Fibroblast of skin of left biceps (primary cell): ENCODE data around the gene MOB3B.

Source experiments
- DNase-seq, 2 experiments: peaks; one replicate each; pipeline ENCODE4 v3.0.0-alpha.2; 2013; ENCODE audit warnings: low read depth in 2 of 2

Gene MOB3B

GRCh38 chr9:27391040-27391895, 138.3 kb downstream of the MOB3B start:
- DNase-seq: no peak

- no peak for DNase-seq
Measured at GRCh38 chr9:27388150-27388549, 141.5 kb downstream of the MOB3B start.

DNA sequence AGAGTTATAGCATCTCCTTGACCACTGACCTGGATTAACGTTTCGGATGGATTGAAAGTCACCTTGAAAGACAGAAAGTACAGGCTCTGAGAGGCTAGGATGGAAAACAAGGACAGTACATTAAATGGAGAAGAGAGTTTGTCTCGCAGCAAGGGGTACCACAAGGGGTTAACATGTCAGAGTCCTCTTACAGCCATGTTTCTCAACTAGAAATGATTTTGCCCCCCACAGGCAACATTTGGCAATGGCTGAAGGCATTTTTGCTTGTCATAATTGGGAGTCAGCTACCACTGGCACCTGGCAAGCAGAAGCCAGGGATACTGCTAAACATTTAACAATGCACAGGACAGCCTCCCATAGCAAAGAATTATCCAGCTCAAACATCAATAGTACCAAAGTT, 141.9 kb downstream of the MOB3B start:
- DNase-seq: no peak

DNA sequence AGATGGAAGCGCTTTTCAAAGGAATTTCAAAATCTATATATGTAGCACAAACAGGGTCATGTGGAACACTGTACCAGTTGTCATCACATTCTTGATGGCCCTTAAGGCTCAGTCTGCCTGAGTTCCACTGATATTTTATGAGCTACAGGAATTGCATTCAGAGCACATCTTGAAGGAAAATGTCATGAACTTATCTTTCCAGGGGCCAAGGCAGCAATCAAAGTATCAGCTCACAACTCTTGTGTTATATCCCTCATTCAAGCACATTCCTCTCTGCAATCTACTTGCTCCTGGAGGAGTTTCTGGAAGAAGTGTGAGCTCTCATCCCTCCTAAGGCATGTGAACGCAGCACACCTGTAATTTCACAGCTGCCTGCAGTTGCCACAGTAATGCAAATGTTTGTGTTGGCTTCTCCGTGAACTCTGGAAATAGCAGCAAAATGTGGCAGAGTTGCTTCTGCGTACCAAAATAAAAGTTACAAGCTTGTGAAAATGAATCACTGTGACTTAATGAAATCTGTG, 143.0 kb downstream of the MOB3B start:
- DNase-seq: no peak

DNA sequence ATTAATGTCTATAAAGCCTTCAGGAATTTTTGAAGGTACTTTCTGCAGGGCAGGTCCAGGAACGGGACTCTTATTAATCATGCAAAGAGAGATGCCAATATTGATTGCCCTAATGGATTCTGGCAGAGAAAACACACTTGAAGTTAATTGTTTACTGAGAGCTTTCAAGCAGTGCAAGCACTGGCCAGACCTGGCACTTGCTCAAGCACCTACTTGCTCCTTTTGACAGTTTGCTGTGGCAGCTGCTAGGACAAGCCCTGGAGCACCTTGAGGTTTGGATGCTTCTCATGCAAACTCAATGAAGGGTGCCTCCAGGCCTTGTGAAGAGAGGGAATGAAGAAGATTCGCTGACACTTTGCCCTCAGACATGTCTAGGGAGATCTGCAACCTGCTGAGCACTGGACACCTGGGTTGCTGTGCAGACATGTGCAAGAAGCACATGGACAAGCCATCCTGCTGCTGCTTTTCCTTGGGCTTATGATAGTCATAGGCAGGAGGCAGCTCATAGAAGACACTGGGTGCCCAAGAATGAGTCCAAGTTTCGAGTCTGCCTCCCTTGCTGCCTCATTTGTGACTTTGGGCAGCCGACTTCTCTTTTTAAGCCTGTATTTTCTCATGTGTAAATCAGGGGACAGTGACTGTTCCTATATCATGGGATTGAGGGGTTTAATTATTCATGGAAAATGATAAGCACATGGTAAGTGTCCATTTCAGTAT, 143.8 kb downstream of the MOB3B start:
- DNase-seq: no peak

DNA sequence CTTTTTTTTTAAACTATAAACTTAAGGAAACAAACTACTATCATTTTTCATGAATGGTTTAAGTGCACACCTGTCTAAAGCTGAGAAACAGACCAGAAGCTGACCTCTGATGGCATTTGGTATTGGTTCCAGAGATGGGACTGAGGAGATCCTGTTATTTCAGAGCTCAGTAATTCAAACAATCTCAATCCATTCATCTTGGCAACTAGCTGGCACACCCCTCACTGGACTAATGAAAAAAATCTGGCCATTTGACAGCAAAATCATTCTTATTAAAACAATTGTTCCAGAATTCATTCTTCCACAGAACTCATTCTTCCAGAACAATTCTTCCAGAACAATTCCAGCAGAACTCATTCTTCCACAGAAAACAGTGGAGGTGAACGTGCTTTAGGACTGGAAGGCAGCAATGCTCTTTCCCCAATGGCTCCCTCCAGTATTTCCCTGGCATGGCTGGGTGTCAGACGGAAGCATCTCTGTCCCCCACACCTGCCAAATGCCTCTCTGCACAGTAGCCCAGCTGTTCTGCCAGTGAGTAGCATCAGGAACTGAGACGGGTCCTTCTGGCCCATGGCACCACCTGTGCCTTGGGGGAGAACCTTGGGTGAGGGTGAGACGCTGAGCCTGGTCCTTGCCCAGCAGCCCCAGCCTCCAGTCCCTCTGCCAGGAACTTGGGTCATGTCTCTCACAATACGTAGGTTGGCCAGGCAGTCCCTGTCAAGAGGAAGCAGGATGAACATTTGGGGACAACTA, 145.2 kb downstream of the MOB3B start:
- no peak for DNase-seq

DNA sequence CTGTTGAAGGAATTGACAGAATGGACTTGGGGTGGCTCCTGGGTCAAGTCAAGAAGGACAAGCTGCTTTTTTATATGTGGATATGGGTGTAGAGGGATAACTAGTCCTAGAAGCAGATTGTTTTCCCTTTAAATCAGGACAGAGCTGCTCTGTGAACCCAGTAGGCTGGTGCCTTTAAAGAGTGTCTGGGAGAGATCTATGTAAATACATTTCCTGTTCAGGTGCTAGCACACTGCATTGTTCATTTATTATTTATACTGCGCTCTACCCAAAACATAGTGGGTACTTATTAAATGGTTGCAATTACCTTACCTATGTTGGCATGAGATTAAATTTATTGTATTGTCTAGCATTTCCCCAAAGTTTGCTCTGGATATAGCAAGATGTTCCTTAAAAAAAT, 146.1 kb downstream of the MOB3B start:
- no peak for DNase-seq

GRCh38 chr9:27382975-27383374, 146.6 kb downstream of the MOB3B start:
- no peak for DNase-seq

DNA sequence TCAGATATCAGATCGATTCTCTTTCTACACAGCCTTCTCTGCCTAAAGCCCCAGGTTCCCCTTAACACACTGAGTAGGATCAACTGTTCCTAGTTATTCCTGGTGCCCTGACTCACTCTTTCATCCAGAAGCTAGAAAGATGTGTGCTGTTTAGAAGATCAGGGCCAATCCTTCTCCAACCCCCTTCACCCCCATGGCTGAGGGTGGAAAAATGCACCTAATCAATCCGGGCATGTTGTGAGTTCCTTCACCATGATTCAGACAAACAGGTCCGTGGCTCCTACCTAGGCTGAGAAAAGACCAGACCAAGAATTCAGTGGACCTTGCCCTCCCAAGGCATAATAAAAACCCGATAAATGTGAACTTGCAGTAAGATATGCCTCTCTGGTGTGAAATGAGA, 147.3 kb downstream of the MOB3B start:
- DNase-seq: no peak

GRCh38 chr9:27379311-27380251, 150.0 kb downstream of the MOB3B start:
- DNase-seq: no peak

DNA sequence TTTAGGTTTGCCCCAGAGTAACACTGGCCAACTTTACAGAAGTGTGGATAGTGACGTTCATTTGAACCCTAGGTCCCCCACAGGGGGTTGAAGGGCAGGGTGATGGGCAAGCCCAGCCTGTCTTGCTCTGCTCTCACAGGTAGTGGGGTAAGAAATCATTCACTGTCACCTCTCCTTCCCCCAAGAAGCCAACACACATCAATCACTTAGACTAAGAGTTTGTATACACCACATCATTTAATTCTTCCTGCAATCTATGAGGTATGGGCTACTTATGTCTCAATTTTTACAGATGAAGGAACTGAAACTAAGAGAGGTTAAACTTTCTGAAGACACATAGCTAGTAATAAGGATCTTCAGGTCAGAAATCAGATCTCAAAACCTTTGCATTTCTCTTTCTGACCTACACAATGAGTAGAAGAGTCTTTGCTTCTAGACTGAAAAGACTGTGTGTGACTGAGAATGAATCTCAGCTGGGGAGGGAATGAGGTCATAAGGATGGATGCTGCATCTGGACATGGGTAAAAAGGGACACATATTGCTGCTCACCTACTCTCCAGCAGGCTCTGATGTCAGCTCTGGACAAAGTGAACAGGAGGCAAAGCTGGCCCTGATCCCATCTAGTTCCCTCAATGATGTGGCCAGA, 151.7 kb downstream of the MOB3B start:
- no peak for DNase-seq

GRCh38 chr9:27377147-27377807, 152.3 kb downstream of the MOB3B start:
- no peak for DNase-seq

DNA sequence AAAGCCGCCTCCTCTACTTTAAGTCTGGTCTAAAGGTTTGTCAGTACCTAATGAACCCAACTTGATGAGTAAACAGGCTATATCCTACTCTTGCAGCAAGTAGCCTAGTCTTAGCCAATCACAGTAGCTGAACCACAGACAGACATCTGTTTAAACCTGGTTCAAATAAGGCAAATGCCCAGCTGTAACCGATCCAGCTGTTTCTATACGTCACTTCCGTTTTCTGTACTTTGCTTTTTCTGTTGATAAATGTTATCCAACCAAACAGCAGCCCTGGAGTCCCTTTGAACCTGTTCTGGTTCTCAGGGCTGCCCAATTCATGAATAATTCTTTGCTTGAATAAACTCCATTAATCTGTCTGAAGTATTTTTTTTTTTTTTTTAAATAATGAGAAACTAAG, 155.8 kb downstream of the MOB3B start:
- no peak for DNase-seq

- no peak for DNase-seq
Measured at GRCh38 chr9:27372615-27373014, 157.0 kb downstream of the MOB3B start.

DNA sequence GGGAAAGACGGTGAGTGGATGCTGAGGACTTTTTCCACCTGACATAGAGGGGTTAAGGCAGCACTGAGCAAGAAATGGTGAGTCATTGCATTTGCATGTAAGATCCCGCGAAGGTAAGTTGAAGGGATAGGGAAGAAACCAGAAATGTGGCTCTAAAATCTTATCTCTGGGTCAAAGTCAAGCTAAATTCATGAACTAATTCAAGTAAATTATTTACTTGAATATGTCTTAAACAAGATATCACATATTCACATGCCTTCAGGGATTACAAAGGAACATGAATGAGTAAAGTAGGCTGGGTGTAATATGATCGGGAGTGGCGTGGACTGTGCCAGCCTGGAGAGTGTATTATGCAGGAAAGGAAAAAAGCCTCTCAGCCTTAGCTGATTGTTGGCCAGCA, 158.2 kb downstream of the MOB3B start:
- no peak for DNase-seq

DNA sequence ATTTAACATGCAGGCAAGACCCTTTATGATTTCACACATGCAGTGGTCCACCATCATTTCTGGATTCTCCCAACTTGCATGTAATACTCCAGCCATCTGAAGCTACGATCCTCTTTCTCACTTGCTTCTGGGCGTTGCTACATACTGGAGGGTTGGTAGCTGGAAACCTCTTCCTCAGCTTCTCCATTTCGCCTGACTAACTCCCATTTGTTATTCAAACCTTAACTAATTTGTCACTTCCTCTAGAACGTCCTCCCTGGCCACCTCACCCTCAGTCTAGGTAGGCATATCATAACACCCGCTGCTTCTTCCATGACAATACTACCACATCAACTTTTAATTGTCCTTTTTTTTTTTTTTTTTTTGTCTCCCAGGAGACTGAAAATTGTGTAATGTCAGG, 160.0 kb downstream of the MOB3B start:
- no peak for DNase-seq

DNA sequence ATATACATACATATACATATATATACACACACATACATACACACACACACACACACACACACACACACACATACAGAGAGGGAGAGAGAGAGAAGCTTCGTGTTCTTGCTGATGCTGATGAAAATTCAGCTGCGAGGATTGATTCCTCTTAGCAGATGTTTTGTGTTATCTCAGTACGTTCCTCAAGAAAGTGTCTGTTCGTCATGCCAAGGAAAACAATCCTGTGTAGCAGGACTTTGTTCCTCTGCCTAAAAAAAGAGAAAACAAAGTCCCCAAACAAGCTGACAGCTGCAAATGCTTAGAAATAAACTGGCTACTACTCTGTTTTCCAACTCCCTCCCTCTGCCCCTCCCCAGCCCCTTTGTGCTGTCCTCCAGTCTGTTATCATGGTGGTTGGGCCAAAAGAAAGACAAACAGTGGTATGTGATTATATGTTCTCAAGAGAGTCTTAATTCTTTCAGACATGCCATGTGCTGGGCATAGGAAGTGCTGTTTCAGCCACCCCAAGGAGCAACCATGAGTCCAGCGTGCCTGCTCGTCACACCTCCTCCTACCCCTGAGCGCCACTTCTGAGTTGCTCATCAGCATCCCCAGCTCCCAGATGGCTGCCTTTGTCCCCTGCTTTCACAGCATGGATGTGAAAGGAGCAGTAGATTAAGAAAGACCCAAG, 161.2 kb downstream of the MOB3B start:
- DNase-seq: peak; percentile 56 to 58

DNA sequence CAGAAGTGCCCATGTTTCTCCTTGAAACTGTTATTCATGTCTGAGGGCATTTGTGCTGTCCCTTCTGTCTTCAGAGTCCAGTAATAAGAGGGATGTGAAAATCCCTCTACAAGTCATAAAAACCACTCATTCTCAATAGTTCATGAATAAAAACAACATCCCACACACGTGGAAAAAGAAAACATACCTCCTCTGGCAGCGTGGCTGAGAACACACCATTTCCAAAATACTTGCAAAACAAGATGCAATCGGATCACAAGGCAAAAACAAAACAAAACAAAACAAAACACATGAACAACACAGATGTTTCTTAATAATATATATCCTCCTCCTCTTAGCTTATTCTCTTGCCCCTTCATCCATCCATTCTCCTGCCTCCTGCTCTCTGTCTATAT, 161.7 kb downstream of the MOB3B start:
- no peak for DNase-seq

GRCh38 chr9:27367175-27367798, 162.3 kb downstream of the MOB3B start:
- DNase-seq: no peak
